IMR-90 (cell line): ENCODE measurements around the gene CDRT4. TPM values are rescaled to one million over a fixed set of nuclear protein-coding genes. Genes with fewer than 3 reads are reported as not detected.

ENCODE experiments used
- ATAC-seq: fragments of 200-7000 bp; cut with Tn5 transposase; 2 replicates; pipeline ENCODE4 v1.9.1; 2020; ENCODE audit warnings: low read depth, mild to moderate bottlenecking, moderate library complexity
- BruUV-seq: library from RNA; stranded (reverse); fragments of 400-500 nt; replicated peaks from 2 replicates; lab custom pipeline; 2021; lab: Mats Ljungman, UMichigan
- CTCF ChIA-PET: fragments of 300-600 bp; formaldehyde crosslinking; extraction: SDS; loops from one replicate; lab custom pipeline; 2021; ENCODE audit warnings: antibody characterized with exemption; lab: Yijun Ruan, JAX
- POLR2A ChIA-PET: fragments of 300-600 bp; sonication (Branson Sonifier 250); formaldehyde crosslinking; loops from one replicate; lab custom pipeline; 2022; ENCODE audit warnings: antibody characterized with exemption; ENCODE audit not compliant: unreplicated experiment; lab: Charles Lee
- DNase-seq: peaks from one replicate; pipeline ENCODE4 v3.0.0; 2013
- H2AFZ ChIP-seq: replicated peaks from 2 replicates; pipeline ENCODE3; 2013; ENCODE audit warnings: low read length, mild to moderate bottlenecking; ENCODE audit not compliant: poor library complexity
- H2AK5ac ChIP-seq: 2 replicates; pipeline ENCODE4 v1.6.1; 2013; ENCODE audit warnings: low read depth, low read length, inconsistent platforms
- H2AK9ac ChIP-seq: replicated peaks from 2 replicates; pipeline ENCODE3; 2013; ENCODE audit warnings: mild to moderate bottlenecking, low read depth, low read length, moderate library complexity; ENCODE audit not compliant: poor library complexity
- H2BK120ac ChIP-seq: 2 replicates; pipeline ENCODE4 v1.6.1; 2013; ENCODE audit warnings: low read depth, low read length, inconsistent platforms
- H2BK15ac ChIP-seq: 3 replicates; pipeline ENCODE4 v1.6.1; 2013; ENCODE audit warnings: low read depth, low read length, inconsistent platforms
- H2BK20ac ChIP-seq: 2 replicates; pipeline ENCODE4 v1.6.1; 2013; ENCODE audit warnings: low read depth, mild to moderate bottlenecking, inconsistent platforms, low read length, moderate library complexity
- H2BK5ac ChIP-seq: 2 replicates; pipeline ENCODE4 v1.6.1; 2013; ENCODE audit warnings: mild to moderate bottlenecking, low read depth, low read length, inconsistent platforms; ENCODE audit not compliant: poor library complexity, severe bottlenecking
- H3K14ac ChIP-seq: replicated peaks from 2 replicates; pipeline ENCODE4 v1.6.1; 2013; ENCODE audit warnings: low read depth, low read length, inconsistent platforms
- H3K18ac ChIP-seq: 2 replicates; pipeline ENCODE4 v1.6.1; 2013; ENCODE audit warnings: low read depth, low read length, control low read depth
- H3K23ac ChIP-seq: 2 replicates; pipeline ENCODE4 v1.6.1; 2013; ENCODE audit warnings: low read depth, low read length, inconsistent platforms
- H3K27ac ChIP-seq: 2 replicates; pipeline ENCODE4 v1.5.1; 2013; ENCODE audit warnings: mild to moderate bottlenecking, control low read depth, low read length; ENCODE audit not compliant: insufficient read depth
- H3K27me3 ChIP-seq: 2 replicates; pipeline ENCODE4 v1.6.1; 2013; ENCODE audit warnings: low read length; ENCODE audit not compliant: control insufficient read depth, insufficient read depth
- H3K36me3 ChIP-seq: 2 replicates; pipeline ENCODE4 v1.6.1; 2013; ENCODE audit warnings: low read length, mixed read lengths; ENCODE audit not compliant: control insufficient read depth, insufficient read depth
- H3K4ac ChIP-seq: 2 replicates; pipeline ENCODE4 v1.6.1; 2013; ENCODE audit warnings: low read depth, low read length, inconsistent platforms
- H3K4me1 ChIP-seq: 2 replicates; pipeline ENCODE4 v1.6.1; 2013; ENCODE audit warnings: low read length, mixed read lengths; ENCODE audit not compliant: control insufficient read depth, insufficient read depth
- H3K4me2 ChIP-seq: 2 replicates; pipeline ENCODE4 v1.6.1; 2013; ENCODE audit warnings: low read depth, mild to moderate bottlenecking, control low read depth, low read length, moderate library complexity
- H3K4me3 ChIP-seq: 2 replicates; pipeline ENCODE4 v1.5.1; 2013; ENCODE audit warnings: low read depth, mild to moderate bottlenecking, control low read depth, low read length, moderate library complexity; ENCODE audit not compliant: insufficient read depth
- H3K56ac ChIP-seq: 2 replicates; pipeline ENCODE4 v1.6.1; 2013; ENCODE audit warnings: low read length, inconsistent platforms; ENCODE audit not compliant: insufficient read depth; ENCODE audit errors: extremely low read depth
- H3K79me1 ChIP-seq, 2 experiments: 2 replicates each; pipeline ENCODE4 v1.6.1; 2013; ENCODE audit warnings: low read length in 2 of 2, inconsistent platforms in 1 of 2, low read depth in 1 of 2
- H3K9ac ChIP-seq: 2 replicates; pipeline ENCODE4 v1.6.1; 2013; ENCODE audit warnings: low read depth, low read length, control low read depth
- H3K9me1 ChIP-seq: 2 replicates; pipeline ENCODE4 v1.6.1; 2013; ENCODE audit warnings: low read length, inconsistent platforms; ENCODE audit not compliant: insufficient read depth
- H3K9me3 ChIP-seq: 2 replicates; pipeline ENCODE4 v1.6.1; 2013; ENCODE audit warnings: low read length; ENCODE audit not compliant: control insufficient read depth, insufficient read depth
- H4K20me1 ChIP-seq: 2 replicates; pipeline ENCODE4 v1.6.1; 2013; ENCODE audit warnings: low read length, inconsistent platforms; ENCODE audit not compliant: insufficient read depth
- H4K5ac ChIP-seq: 2 replicates; pipeline ENCODE4 v1.6.1; 2013; ENCODE audit warnings: mild to moderate bottlenecking, low read depth, low read length, control low read depth
- H4K8ac ChIP-seq, 2 experiments: 2 replicates each; pipeline ENCODE4 v1.6.1; 2013; ENCODE audit warnings: low read depth in 2 of 2, low read length in 2 of 2, control low read depth in 1 of 2, inconsistent platforms in 1 of 2
- H4K91ac ChIP-seq: 2 replicates; pipeline ENCODE4 v1.6.1; 2013; ENCODE audit warnings: low read depth, low read length, inconsistent platforms; ENCODE audit not compliant: insufficient read depth
- ELK1 ChIP-seq: fragments of 150-350 bp; IDR thresholded peaks from 2 replicates; pipeline ENCODE4 v1.6.1; 2016; ENCODE audit warnings: low read depth, mild to moderate bottlenecking, low read length, moderate library complexity, borderline replicate concordance
- MAZ ChIP-seq: IDR thresholded peaks from 2 replicates; pipeline ENCODE4 v1.6.1; 2012; ENCODE audit warnings: low read depth, mild to moderate bottlenecking, low read length, improper control_type of control experiment, moderate library complexity, borderline replicate concordance
- WGBS, 2 experiments: methylation state at CpG; one replicate each; pipeline versions ENCODE4 v1.1.5 to v1.1.7; 2013; ENCODE audit warnings: missing lambda C conversion rate in 2 of 2; ENCODE audit not compliant: insufficient read length in 1 of 2; ENCODE audit errors: extremely low coverage in 2 of 2; 5-methylcytosine and 5-hydroxymethylcytosine counted together
- dilution Hi-C: fragments of 300-500 bp; cut with HindIII; formaldehyde crosslinking; loops from one replicate; pipeline ENCODE4 v1.14.3; 2018; ENCODE audit warnings: low sequenced_read_pairs; ENCODE audit not compliant: unreplicated experiment
- in situ Hi-C: fragments of 300-500 bp; cut with MboI; formaldehyde crosslinking; loops from 3 replicates; pipeline ENCODE4 v1.14.3; 2019; ENCODE audit warnings: low sequenced_read_pairs, inconsistent platforms, mixed read lengths
- intact Hi-C: fragments of 100-400 bp; cut with micrococcal nuclease; formaldehyde crosslinking; loops from 2 replicates; pipeline ENCODE4 v1.10.0; 2022
- polyA plus RNA-seq, 3 experiments: library from polyadenylated mRNA; depleted of rRNA; stranded (reverse); fragments of >200 nt; gene quantifications; 2 replicates each; pipeline ENCODE4 v1.2.3, GENCODE V29; 2012; ENCODE audit warnings: low replicate concordance in 1 of 3
- total RNA-seq: library from RNA; depleted of rRNA; stranded (reverse); fragments of >200 nt; gene quantifications from 2 replicates; pipeline ENCODE4 v1.2.3, GENCODE V29; 2012

The CDRT4 gene
- total and polyA plus RNA-seq, 2 of the 4 experiments (the other 2 are of a cell fraction) = 0.90 to 3.7 TPM

- Histone ChIP-seq H2AK5ac (peak overlapping the region; percentile 51), H2BK5ac (peak overlapping the region; percentile 12), H3K23ac (peak overlapping the region; percentile 47; the same call in 1 of the 2 replicates), H2BK120ac (peak overlapping the region; percentile 88), H2AK9ac (peak overlapping the region; percentile 70), H3K4me1 (peaks cover 22% of the 10 kb centered on the region), H3K9ac (no peak overlapping the region), H3K79me1 (no peaks in the 10 kb centered on the region), H3K27me3 (no peaks in the 10 kb centered on the region), H3K4ac (peak overlapping the region; percentile 89), H3K18ac (peak overlapping the region; percentile 85), H3K9me1 (peaks cover 18% of the 10 kb centered on the region; the same call in 1 of the 2 replicates), H3K56ac (0 out of 2 replicates have a peak overlapping the region, but pooled peaks have one; percentile 32), H4K8ac (peak overlapping the region; percentile 4 to 73; a peak in 2 of 4 replicates), H3K14ac (peak overlapping the region; percentile 6; the same call in 1 of the 2 replicates), H3K36me3 (peaks cover 3% of the 10 kb centered on the region; the same call in 1 of the 2 replicates), H2BK15ac (peak overlapping the region; percentile 18; the same call in 2 of the 3 replicates), H4K5ac (peak overlapping the region; percentile 87), H3K4me2 (no peak overlapping the region; the same call in 1 of the 2 replicates), H2BK20ac (peak overlapping the region; percentile 90), H4K91ac (peak overlapping the region; percentile 82), H3K9me3 (peaks cover 3% of the 10 kb centered on the region), H4K20me1 (no peaks in the 10 kb centered on the region), H3K4me3 (no peak overlapping the region), H3K27ac (peak overlapping the region; percentile 66), H2AFZ (peak overlapping the region; percentile 83)
- no TSS peak for BruUV-seq
- ATAC-seq (peak; percentile 2; the same call in 1 of the 2 replicates), DNase-seq (no peak)
- TF ChIP-seq ELK1 = no peak
- peak; percentile 9; the same call in 1 of the 2 replicates for TF ChIP-seq MAZ
- ChIA-PET POLR2A (interaction anchor here (0.8 to 1.5 kb wide), 2 partner anchors 152 to 195 kb away, joined by 3 to 4 read pairs; no protein-coding TSS in a partner anchor), CTCF (interaction anchor here (0.6 to 2.3 kb wide), 9 partner anchors 18 to 993 kb away, joined by 3 to 11 read pairs (median 4); no protein-coding TSS in a partner anchor)
- WGBS, 2 experiments = 10% methylated on average over 2 of the region's 7 CpGs; no CpG with 5 or more reads in 1 of the 2 experiments
- in situ Hi-C loops (no loop called here), intact Hi-C loops (loop anchor here (1.0 to 5.0 kb wide), 4 partner anchors 23 to 960 kb away; partner anchors contain the start of gene TRPV2), dilution Hi-C loops (no loop called here)
Measured at GRCh38 chr17:15457723-15458094, 9.7 kb downstream of the CDRT4 start.
